Activated T-helper 2 cell treated with anti-CD3 and anti-CD28 coated beads, Interferon-gamma antibody, Interleukin-2, Interleukin-4, amounts not matched to agents 10 μg/mL and 5 μg/mL and 100 μg/mL, durations not matched to agents 14 hours and 24 hours and 36 hours (primary cell): Measurements from ENCODE around the gene IL22RA1. TPM values are rescaled to one million over a fixed set of nuclear protein-coding genes. Genes with fewer than 3 reads are reported as not detected.

Experiments used
- DNase-seq: peaks from one replicate; pipeline ENCODE4 v3.0.0; 2021; ENCODE audit warnings: low spot score
- H3K27ac Mint-ChIP-seq: one replicate; pipeline ENCODE4 v1.8.0; 2021; ENCODE audit warnings: mixed read lengths
- H3K27me3 Mint-ChIP-seq: one replicate; pipeline ENCODE4 v1.8.0; 2021; ENCODE audit warnings: low read depth, mixed read lengths
- H3K36me3 Mint-ChIP-seq: one replicate; pipeline ENCODE4 v1.8.0; 2021; ENCODE audit warnings: low read depth, mixed read lengths
- H3K4me1 Mint-ChIP-seq: one replicate; pipeline ENCODE4 v1.8.0; 2021; ENCODE audit warnings: low read depth, mixed read lengths
- H3K4me3 Mint-ChIP-seq: one replicate; pipeline ENCODE4 v1.8.0; 2021; ENCODE audit warnings: low read depth, mild to moderate bottlenecking, moderate library complexity, mixed read lengths
- H3K9me3 Mint-ChIP-seq: one replicate; pipeline ENCODE4 v1.8.0; 2021; ENCODE audit warnings: mixed read lengths
- intact Hi-C: fragments of 100-400 bp; cut with micrococcal nuclease; formaldehyde crosslinking; loops from one replicate; pipeline ENCODE4 v1.15.1; 2023
- total RNA-seq: library from RNA; stranded (reverse); gene quantifications from 2 replicates; pipeline ENCODE4 v1.2.3, GENCODE V29; 2022

IL22RA1 gene
- total RNA-seq, 1 donor from 2014 or later: not detected

- Mint-ChIP-seq H3K4me3 (no peak overlapping the region), H3K36me3 (no peaks in the 10 kb centered on the region), H3K27ac (no peak overlapping the region), H3K27me3 (no peaks in the 10 kb centered on the region), H3K4me1 (no peaks in the 10 kb centered on the region), H3K9me3 (no peaks in the 10 kb centered on the region)
- intact Hi-C loops: no loop called here
- DNase-seq: no peak
Measured at GRCh38 chr1:24103879-24104278, 39.1 kb downstream of the IL22RA1 start.

DNA sequence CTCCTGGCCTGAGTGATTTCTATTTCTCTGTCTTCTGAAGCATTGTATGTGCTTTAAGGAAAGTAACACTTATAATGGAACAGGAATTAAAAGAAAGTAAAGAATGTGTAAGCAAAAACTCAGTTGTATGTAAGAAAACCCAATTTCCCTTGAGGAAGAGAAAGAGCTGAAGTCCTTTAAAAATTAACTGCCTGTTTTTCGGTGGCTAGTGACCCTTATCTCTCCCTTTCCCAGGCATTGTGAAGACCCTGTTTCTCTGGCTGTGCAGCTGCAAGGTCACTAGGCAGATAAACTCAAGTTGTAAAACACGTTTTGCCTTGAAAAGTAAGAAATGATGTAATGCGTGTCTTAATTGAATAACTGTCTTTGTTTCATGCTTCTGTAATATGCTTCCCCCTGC, 39.5 kb downstream of the IL22RA1 start:
- no peak overlapping the region for H3K4me3 Mint-ChIP-seq
- no peak overlapping the region for H3K27ac Mint-ChIP-seq
- H3K36me3 Mint-ChIP-seq: no peaks in the 10 kb centered on the region
- H3K9me3 Mint-ChIP-seq: no peaks in the 10 kb centered on the region
- intact Hi-C loops: no loop called here
- no peak for DNase-seq
- H3K4me1 Mint-ChIP-seq: no peaks in the 10 kb centered on the region
- no peaks in the 10 kb centered on the region for H3K27me3 Mint-ChIP-seq

- no peaks in the 10 kb centered on the region for H3K27me3 Mint-ChIP-seq
- intact Hi-C loops: no loop called here
- no peak overlapping the region for H3K4me3 Mint-ChIP-seq
- no peaks in the 10 kb centered on the region for H3K4me1 Mint-ChIP-seq
- H3K36me3 Mint-ChIP-seq: no peaks in the 10 kb centered on the region
- no peak for DNase-seq
- no peak overlapping the region for H3K27ac Mint-ChIP-seq
- H3K9me3 Mint-ChIP-seq: no peaks in the 10 kb centered on the region
Measured at GRCh38 chr1:24102961-24103360, 40.0 kb downstream of the IL22RA1 start.

DNA sequence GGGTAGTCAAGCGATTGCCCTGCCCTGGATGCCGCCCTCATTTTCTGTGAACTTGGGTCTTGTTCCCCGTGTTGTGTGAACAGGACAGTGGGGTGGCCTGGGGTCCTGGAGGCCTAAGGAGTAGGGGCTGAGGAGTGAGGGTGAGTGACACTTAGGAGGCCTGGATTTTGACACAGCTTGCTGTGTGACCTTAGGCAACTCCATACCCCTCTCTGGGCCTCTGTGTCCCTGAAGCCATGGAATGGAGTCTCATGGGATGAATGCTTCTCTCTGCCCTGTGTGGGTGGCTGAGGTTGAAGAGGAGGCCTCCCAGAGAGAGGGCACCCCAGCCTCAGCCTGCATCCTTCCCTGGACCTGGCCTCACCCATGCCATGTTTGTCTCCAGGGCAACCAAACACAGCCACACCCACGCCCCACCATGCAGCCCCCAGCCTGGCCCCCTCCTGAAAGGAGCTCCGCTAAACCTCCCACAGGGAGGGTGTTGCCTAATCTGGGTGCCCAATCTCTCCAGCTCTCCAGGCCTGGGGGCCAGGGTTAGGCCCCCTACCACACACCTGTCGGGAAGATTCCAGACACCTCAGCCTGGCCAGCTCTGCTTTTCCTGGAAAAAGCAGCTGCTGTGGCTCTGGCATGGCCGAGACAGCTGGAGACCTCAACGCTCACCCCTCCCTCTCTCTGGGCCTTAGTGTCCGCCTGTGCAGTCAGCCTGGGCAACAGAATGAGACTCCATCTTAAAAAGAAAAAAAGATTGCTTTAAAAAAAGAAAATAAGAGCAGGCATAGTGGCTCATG, 40.9 kb downstream of the IL22RA1 start:
- H3K4me3 Mint-ChIP-seq: no peak overlapping the region

GRCh38 chr1:24100945-24101737, 41.8 kb downstream of the IL22RA1 start:
- intact Hi-C loops: no loop called here
- Mint-ChIP-seq H3K27ac (no peak overlapping the region), H3K27me3 (no peaks in the 10 kb centered on the region)

More for the DNA sequence above, 40.9 kb downstream of the IL22RA1 start:
- Mint-ChIP-seq H3K27me3 (no peaks in the 10 kb centered on the region), H3K4me1 (no peaks in the 10 kb centered on the region), H3K9me3 (no peaks in the 10 kb centered on the region), H3K36me3 (no peaks in the 10 kb centered on the region), H3K27ac (no peak overlapping the region)
- intact Hi-C loops: no loop called here
- DNase-seq: no peak

DNA sequence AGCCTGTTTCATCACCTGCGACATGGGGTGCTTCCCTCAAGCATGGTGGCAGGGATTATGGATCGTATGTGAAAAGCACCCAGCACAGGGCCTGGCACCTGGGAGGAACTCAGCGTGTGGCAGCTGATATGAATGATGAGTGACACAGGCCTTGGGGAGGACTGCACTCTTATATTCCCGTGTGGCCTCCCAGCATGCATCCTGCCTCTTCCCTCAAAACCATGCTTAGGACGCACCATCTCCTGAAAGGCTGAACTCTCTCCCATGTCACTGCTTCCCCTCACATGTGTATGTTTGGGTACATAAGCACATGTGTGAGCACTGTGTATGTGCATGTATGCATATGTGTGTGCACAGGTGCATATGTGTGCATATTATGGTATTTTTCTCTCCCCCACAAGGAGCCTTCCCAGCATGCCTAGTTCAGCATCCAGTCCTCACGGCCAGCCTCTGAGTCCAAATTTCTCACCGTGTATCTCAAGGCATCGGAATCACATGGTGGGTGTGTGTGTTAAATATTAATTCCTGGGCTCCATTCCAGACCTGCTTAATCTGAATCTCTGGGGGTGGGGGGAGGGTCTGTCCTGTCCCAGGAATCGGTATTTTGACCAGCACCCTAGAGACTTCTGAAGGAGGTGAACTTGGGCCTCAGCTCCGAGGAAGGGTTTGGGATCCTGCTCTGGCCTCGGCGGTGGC, 43.8 kb downstream of the IL22RA1 start:
- H3K4me1 Mint-ChIP-seq: no peaks in the 10 kb centered on the region
- no peak overlapping the region for H3K4me3 Mint-ChIP-seq

More at GRCh38 chr1:24100945-24101737, 41.8 kb downstream of the IL22RA1 start:
- Mint-ChIP-seq H3K9me3 (no peaks in the 10 kb centered on the region), H3K4me3 (no peak overlapping the region), H3K4me1 (no peaks in the 10 kb centered on the region), H3K36me3 (no peaks in the 10 kb centered on the region)
- no peak for DNase-seq

GRCh38 chr1:24098102-24098501, 44.8 kb downstream of the IL22RA1 start:
- no peak for DNase-seq
- no peaks in the 10 kb centered on the region for H3K36me3 Mint-ChIP-seq
- no peaks in the 10 kb centered on the region for H3K4me1 Mint-ChIP-seq

More for the DNA sequence above, 43.8 kb downstream of the IL22RA1 start:
- intact Hi-C loops: no loop called here
- Mint-ChIP-seq H3K36me3 (no peaks in the 10 kb centered on the region), H3K27me3 (peaks cover 2% of the 10 kb centered on the region), H3K27ac (no peak overlapping the region), H3K9me3 (no peaks in the 10 kb centered on the region)
- DNase-seq: no peak

DNA sequence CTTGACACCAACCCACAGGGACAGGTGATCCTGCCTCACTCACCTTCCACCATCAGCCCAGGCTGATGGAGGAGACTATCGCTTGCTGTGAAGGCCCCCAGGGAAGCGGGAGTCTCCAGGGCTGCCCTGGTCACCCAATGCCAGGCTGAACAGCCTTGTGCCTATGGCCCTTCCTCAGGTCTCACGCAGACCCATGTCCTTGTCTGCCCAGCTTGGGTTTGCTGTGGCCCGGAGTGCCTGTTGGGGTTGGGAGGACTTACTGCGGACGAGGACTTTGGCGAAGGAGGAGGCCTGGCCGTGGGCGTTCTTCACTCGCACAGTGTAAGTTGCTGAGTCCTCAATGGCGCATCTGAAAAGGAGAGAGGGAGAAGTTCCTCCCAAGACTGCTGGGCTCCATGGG, 45.3 kb downstream of the IL22RA1 start:
- Mint-ChIP-seq H3K27ac (no peak overlapping the region), H3K27me3 (peaks cover 2% of the 10 kb centered on the region), H3K4me1 (no peaks in the 10 kb centered on the region), H3K4me3 (no peak overlapping the region), H3K36me3 (no peaks in the 10 kb centered on the region), H3K9me3 (no peaks in the 10 kb centered on the region)
- intact Hi-C loops: no loop called here
- DNase-seq: no peak

More at GRCh38 chr1:24098102-24098501, 44.8 kb downstream of the IL22RA1 start:
- peaks cover 2% of the 10 kb centered on the region for H3K27me3 Mint-ChIP-seq
- no peak overlapping the region for H3K4me3 Mint-ChIP-seq
- intact Hi-C loops: no loop called here
- H3K9me3 Mint-ChIP-seq: no peaks in the 10 kb centered on the region
- no peak overlapping the region for H3K27ac Mint-ChIP-seq

- Mint-ChIP-seq H3K27ac (no peak overlapping the region), H3K4me1 (no peaks in the 10 kb centered on the region), H3K9me3 (no peaks in the 10 kb centered on the region), H3K36me3 (no peaks in the 10 kb centered on the region), H3K27me3 (peaks cover 2% of the 10 kb centered on the region), H3K4me3 (no peak overlapping the region)
- intact Hi-C loops: no loop called here
- no peak for DNase-seq
Measured at GRCh38 chr1:24096739-24097103, 46.2 kb downstream of the IL22RA1 start.

- Mint-ChIP-seq H3K4me1 (no peaks in the 10 kb centered on the region), H3K4me3 (no peak overlapping the region), H3K36me3 (no peaks in the 10 kb centered on the region), H3K27me3 (peaks cover 2% of the 10 kb centered on the region), H3K9me3 (no peaks in the 10 kb centered on the region), H3K27ac (no peak overlapping the region)
- intact Hi-C loops: no loop called here
- no peak for DNase-seq
Measured at GRCh38 chr1:24096009-24096738, 46.8 kb downstream of the IL22RA1 start.

- H3K9me3 Mint-ChIP-seq: no peaks in the 10 kb centered on the region
- H3K36me3 Mint-ChIP-seq: no peaks in the 10 kb centered on the region
- H3K27ac Mint-ChIP-seq: no peak overlapping the region
Measured at GRCh38 chr1:24095140-24095859, 47.6 kb downstream of the IL22RA1 start.

GRCh38 chr1:24094554-24094953, 48.4 kb downstream of the IL22RA1 start:
- Mint-ChIP-seq H3K27me3 (peaks cover 2% of the 10 kb centered on the region), H3K4me1 (no peaks in the 10 kb centered on the region), H3K27ac (no peak overlapping the region), H3K36me3 (no peaks in the 10 kb centered on the region), H3K9me3 (no peaks in the 10 kb centered on the region), H3K4me3 (no peak overlapping the region)
- intact Hi-C loops: no loop called here
- no peak for DNase-seq

More at GRCh38 chr1:24095140-24095859, 47.6 kb downstream of the IL22RA1 start:
- DNase-seq: no peak
- intact Hi-C loops: no loop called here
- Mint-ChIP-seq H3K4me1 (no peaks in the 10 kb centered on the region), H3K27me3 (peaks cover 2% of the 10 kb centered on the region), H3K4me3 (no peak overlapping the region)
